Nephron (organoid): ENCODE data around the gene GARNL3.

Source experiments
- H3K27ac Mint-ChIP-seq, 3 experiments: 2 replicates each; pipeline ENCODE4 v1.8.0; 2020; ENCODE audit warnings: mixed read lengths in 3 of 3, mild to moderate bottlenecking in 2 of 3, moderate library complexity in 1 of 3
- H3K27me3 Mint-ChIP-seq: 2 replicates; pipeline ENCODE4 v1.8.0; 2021; ENCODE audit warnings: low read depth, mild to moderate bottlenecking, moderate library complexity, mixed read lengths
- H3K36me3 Mint-ChIP-seq: 2 replicates; pipeline ENCODE4 v1.8.0; 2020; ENCODE audit warnings: low read depth, mixed read lengths
- H3K4me1 Mint-ChIP-seq: 2 replicates; pipeline ENCODE4 v1.8.0; 2020; ENCODE audit warnings: mixed read lengths
- H3K4me3 Mint-ChIP-seq, 3 experiments: 2 replicates each; pipeline ENCODE4 v1.8.0; 2020; ENCODE audit warnings: mild to moderate bottlenecking in 3 of 3, mixed read lengths in 3 of 3, moderate library complexity in 2 of 3
- H3K9me3 Mint-ChIP-seq: 2 replicates; pipeline ENCODE4 v1.8.0; 2020; ENCODE audit warnings: mixed read lengths
- CTCF ChIP-seq, 3 experiments: fragments of 200-600 bp; sonication (generic); IDR thresholded peaks; one replicate each; pipeline ENCODE4 v1.5.0; 2021; ENCODE audit warnings: antibody characterized with exemption in 3 of 3; ENCODE audit not compliant: unreplicated experiment in 3 of 3

The GARNL3 gene

GRCh38 chr9:127341152-127341551 lies 76.6 kb downstream of the GARNL3 start:
- H3K36me3 Mint-ChIP-seq = peaks cover 31% of the 10 kb centered on the region
- H3K4me1 Mint-ChIP-seq = peaks cover 22% of the 10 kb centered on the region
- H3K4me3 Mint-ChIP-seq = no peak overlapping the region
- no peaks in the 10 kb centered on the region for H3K27me3 Mint-ChIP-seq
- no peak for TF ChIP-seq CTCF (IDR thresholded peaks at IDR 0.05; ENCODE audit: unreplicated experiment in 3 of 3)
- H3K9me3 Mint-ChIP-seq = no peaks in the 10 kb centered on the region
- no peak overlapping the region for H3K27ac Mint-ChIP-seq

- H3K4me1 Mint-ChIP-seq = peaks cover 5% of the 10 kb centered on the region
- H3K27me3 Mint-ChIP-seq = no peaks in the 10 kb centered on the region
- H3K36me3 Mint-ChIP-seq = peaks cover 23% of the 10 kb centered on the region
- H3K4me3 Mint-ChIP-seq = no peak overlapping the region
- no peaks in the 10 kb centered on the region for H3K9me3 Mint-ChIP-seq
- no peak overlapping the region for H3K27ac Mint-ChIP-seq
- TF ChIP-seq CTCF (IDR thresholded peaks at IDR 0.05; ENCODE audit: unreplicated experiment in 3 of 3) = no peak
Measured at GRCh38 chr9:127344368-127345000, 79.9 kb downstream of the GARNL3 start.

GRCh38 chr9:127345566-127345965 lies 81.0 kb downstream of the GARNL3 start:
- no peaks in the 10 kb centered on the region for H3K27me3 Mint-ChIP-seq

GRCh38 chr9:127346584-127346983 lies 82.0 kb downstream of the GARNL3 start:
- TF ChIP-seq CTCF (IDR thresholded peaks at IDR 0.05; ENCODE audit: unreplicated experiment in 3 of 3) = no peak
- Mint-ChIP-seq H3K36me3 (peaks cover 6% of the 10 kb centered on the region), H3K4me3 (no peak overlapping the region), H3K27me3 (no peaks in the 10 kb centered on the region), H3K9me3 (no peaks in the 10 kb centered on the region), H3K4me1 (no peaks in the 10 kb centered on the region), H3K27ac (no peak overlapping the region)

More at GRCh38 chr9:127345566-127345965, 81.0 kb downstream of the GARNL3 start:
- Mint-ChIP-seq H3K9me3 (no peaks in the 10 kb centered on the region), H3K4me1 (peaks cover 4% of the 10 kb centered on the region), H3K27ac (no peak overlapping the region), H3K36me3 (peaks cover 15% of the 10 kb centered on the region), H3K4me3 (no peak overlapping the region)
- TF ChIP-seq CTCF (IDR thresholded peaks at IDR 0.05; ENCODE audit: unreplicated experiment in 3 of 3) = no peak

- Mint-ChIP-seq H3K9me3 (no peaks in the 10 kb centered on the region), H3K27ac (no peak overlapping the region), H3K27me3 (no peaks in the 10 kb centered on the region), H3K36me3 (peaks cover 3% of the 10 kb centered on the region), H3K4me1 (no peaks in the 10 kb centered on the region), H3K4me3 (no peak overlapping the region)
- TF ChIP-seq CTCF (IDR thresholded peaks at IDR 0.05; ENCODE audit: unreplicated experiment in 3 of 3) = peak in 2 of 3 experiments; percentile 18 to 28
Measured at GRCh38 chr9:127347831-127348776, 83.5 kb downstream of the GARNL3 start.
